Right lobe of liver (tissue), 4 donors: Measurements from ENCODE around the gene LCN10.

Experiments used
- CTCF ChIP-seq, 4 donors: fragments of 200-600 bp in 3 of 4; fragments of 450-650 bp in 1 of 4; IDR thresholded peaks; one replicate each; pipeline versions ENCODE4 v1.5.1 to v1.8.0; 2016 to 2022; ENCODE audit warnings: antibody characterized with exemption in 4 of 4, mild to moderate bottlenecking in 2 of 4
- POLR2A ChIP-seq: fragments of 450-650 bp; IDR thresholded peaks from one replicate; pipeline ENCODE4 v1.6.1; 2017; ENCODE audit warnings: antibody characterized with exemption, mild to moderate bottlenecking
- donor health status: DM: no; HTN: no; CAD: no.
- donor health status: DM: no; HTN: no; CAD: no.
- donor health status: DM: no; HTN: yes; CAD: no.

GRCh38 chr9:136724772-136725171, 18.0 kb downstream of the LCN10 start:
- no peak for TF ChIP-seq CTCF (IDR thresholded peaks at IDR 0.05)
- TF ChIP-seq POLR2A, result no peak
